CD4-positive, alpha-beta memory T cell (primary cell): ENCODE results near the gene CDRT4. TPM values are rescaled to one million over a fixed set of nuclear protein-coding genes. Genes with fewer than 3 reads are reported as not detected.

Experiments
- CTCF ChIA-PET: fragments of 350-600 bp; sonication (Branson Sonifier 250); formaldehyde crosslinking; loops from one replicate; lab custom pipeline; 2021; ENCODE audit warnings: inconsistent platforms; ENCODE audit not compliant: partially characterized antibody; lab: Charles Lee
- POLR2A ChIA-PET: fragments of 350-600 bp; sonication (Branson Sonifier 250); formaldehyde crosslinking; loops from one replicate; lab custom pipeline; 2021; ENCODE audit not compliant: partially characterized antibody; lab: Charles Lee
- DNase-seq, 5 donors: peaks; one replicate each; pipeline versions ENCODE4 v3.0.0 to v3.0.0-alpha.2; 2020 to 2022; ENCODE audit warnings: mixed read lengths in 1 of 5
- H3K27ac ChIP-seq: one replicate; pipeline ENCODE4 v1.7.0; 2013; ENCODE audit warnings: low read depth, low read length
- H3K27me3 ChIP-seq: 2 replicates; pipeline ENCODE4 v1.7.0; 2013; ENCODE audit warnings: mild to moderate bottlenecking, low read length, moderate library complexity; ENCODE audit not compliant: insufficient read depth
- H3K36me3 ChIP-seq: 2 replicates; pipeline ENCODE4 v1.7.0; 2013; ENCODE audit warnings: mild to moderate bottlenecking, low read length, moderate library complexity; ENCODE audit not compliant: insufficient read depth
- H3K4me1 ChIP-seq: 2 replicates; pipeline ENCODE4 v1.7.0; 2013; ENCODE audit warnings: mild to moderate bottlenecking, low read length, moderate library complexity; ENCODE audit not compliant: insufficient read depth
- H3K4me3 ChIP-seq, 2 donors: one replicate each; pipeline ENCODE4 v1.7.0; 2013; ENCODE audit warnings: low read length in 2 of 2, mild to moderate bottlenecking in 1 of 2
- H3K9me3 ChIP-seq, 2 donors: one replicate each; pipeline ENCODE4 v1.7.0; 2013; ENCODE audit warnings: low read length in 2 of 2, control low read depth in 1 of 2; ENCODE audit not compliant: control insufficient read depth in 1 of 2
- H3K27ac Mint-ChIP-seq, 7 donors: one replicate each; pipeline ENCODE4 v1.8.0; 2020 to 2021; ENCODE audit warnings: mixed read lengths in 7 of 7, mild to moderate bottlenecking in 6 of 7, inconsistent platforms in 3 of 7, moderate library complexity in 3 of 7
- H3K27me3 Mint-ChIP-seq, 2 donors: one replicate each; pipeline ENCODE4 v1.8.0; 2020 to 2021; ENCODE audit warnings: mixed read lengths in 2 of 2
- H3K36me3 Mint-ChIP-seq, 2 donors: one replicate each; pipeline ENCODE4 v1.8.0; 2020 to 2021; ENCODE audit warnings: mixed read lengths in 2 of 2, inconsistent platforms in 1 of 2, mild to moderate bottlenecking in 1 of 2
- H3K4me1 Mint-ChIP-seq, 4 donors: one replicate each; pipeline ENCODE4 v1.8.0; 2020 to 2021; ENCODE audit warnings: mixed read lengths in 4 of 4, mild to moderate bottlenecking in 1 of 4
- H3K4me3 Mint-ChIP-seq, 8 donors: one replicate each; pipeline ENCODE4 v1.8.0; 2020 to 2021; ENCODE audit warnings: mixed read lengths in 8 of 8, mild to moderate bottlenecking in 7 of 8, moderate library complexity in 6 of 8, inconsistent platforms in 3 of 8
- H3K9me3 Mint-ChIP-seq, 8 donors: one replicate each; pipeline ENCODE4 v1.8.0; 2020 to 2021; ENCODE audit warnings: mixed read lengths in 8 of 8, mild to moderate bottlenecking in 5 of 8, inconsistent platforms in 3 of 8, moderate library complexity in 1 of 8
- intact Hi-C: fragments of 100-400 bp; cut with micrococcal nuclease; formaldehyde crosslinking; loops from one replicate; pipeline ENCODE4 v1.15.1; 2023
- polyA plus RNA-seq, 2 donors: library from polyadenylated mRNA; unstranded; fragments of 300-500 nt; fragmentation: Illumina TruSeq; gene quantifications; one replicate each; pipeline ENCODE4 v1.2.3, GENCODE V29; 2021
- total RNA-seq, 2 experiments: library from RNA; stranded (reverse); gene quantifications; one replicate each; pipeline ENCODE4 v1.2.3, GENCODE V29; 2021

The CDRT4 gene
- total and polyA plus RNA-seq, 4 experiments from 2014 or later = 1.9 to 17.3 (median 5.8) TPM

GRCh38 chr17:15412606-15413005 lies 54.8 kb downstream of the CDRT4 start:
- DNase-seq = no peak
- no peaks in the 10 kb centered on the region for H3K9me3 ChIP-seq
- CTCF ChIA-PET = no interaction called here
- H3K4me1 ChIP-seq = no peaks in the 10 kb centered on the region
- no peaks in the 10 kb centered on the region for H3K9me3 Mint-ChIP-seq
- H3K4me3 ChIP-seq = no peak overlapping the region
- no peaks in the 10 kb centered on the region for H3K27me3 Mint-ChIP-seq
- peaks cover 0 to 2% (median under 1%) of the 10 kb centered on the region in 4 donors for H3K4me1 Mint-ChIP-seq
- POLR2A ChIA-PET = no interaction called here
- H3K27me3 ChIP-seq = no peaks in the 10 kb centered on the region
- no peak overlapping the region for H3K27ac Mint-ChIP-seq
- H3K27ac ChIP-seq = no peak overlapping the region
- no peak overlapping the region for H3K4me3 Mint-ChIP-seq
- no peaks in the 10 kb centered on the region for H3K36me3 Mint-ChIP-seq
- intact Hi-C loops = no loop called here
- H3K36me3 ChIP-seq = no peaks in the 10 kb centered on the region

- Histone ChIP-seq H3K36me3 (no peaks in the 10 kb centered on the region), H3K27me3 (no peaks in the 10 kb centered on the region), H3K27ac (no peak overlapping the region), H3K9me3 (no peaks in the 10 kb centered on the region), H3K4me1 (no peaks in the 10 kb centered on the region), H3K4me3 (no peak overlapping the region)
- Mint-ChIP-seq H3K4me3 (no peak overlapping the region), H3K27ac (no peak overlapping the region), H3K27me3 (peaks cover 2% of the 10 kb centered on the region in 2 donors), H3K36me3 (no peaks in the 10 kb centered on the region), H3K9me3 (no peaks in the 10 kb centered on the region), H3K4me1 (peaks cover 0 to 2% (median under 1%) of the 10 kb centered on the region in 4 donors)
- intact Hi-C loops = no loop called here
- ChIA-PET CTCF (no interaction called here), POLR2A (no interaction called here)
- DNase-seq = no peak
Observed at GRCh38 chr17:15411384-15412198, 55.8 kb downstream of the CDRT4 start.

- Mint-ChIP-seq H3K9me3 (no peaks in the 10 kb centered on the region), H3K27me3 (peaks cover 2% of the 10 kb centered on the region in 2 donors), H3K27ac (no peak overlapping the region), H3K4me1 (peaks cover 0 to 2% (median under 1%) of the 10 kb centered on the region in 4 donors), H3K4me3 (no peak overlapping the region), H3K36me3 (no peaks in the 10 kb centered on the region)
- no peak for DNase-seq
- Histone ChIP-seq H3K4me3 (no peak overlapping the region), H3K36me3 (no peaks in the 10 kb centered on the region), H3K9me3 (no peaks in the 10 kb centered on the region), H3K27me3 (no peaks in the 10 kb centered on the region), H3K4me1 (no peaks in the 10 kb centered on the region), H3K27ac (no peak overlapping the region)
- CTCF ChIA-PET = no interaction called here
- intact Hi-C loops = no loop called here
- POLR2A ChIA-PET = no interaction called here
Observed at GRCh38 chr17:15409721-15410250, 57.6 kb downstream of the CDRT4 start.

- no peak for DNase-seq
- intact Hi-C loops = no loop called here
- Histone ChIP-seq H3K36me3 (no peaks in the 10 kb centered on the region), H3K4me1 (no peaks in the 10 kb centered on the region), H3K27me3 (no peaks in the 10 kb centered on the region), H3K9me3 (no peaks in the 10 kb centered on the region), H3K4me3 (no peak overlapping the region), H3K27ac (no peak overlapping the region)
- H3K36me3 Mint-ChIP-seq = no peaks in the 10 kb centered on the region
- peaks cover 0 to 2% (median under 1%) of the 10 kb centered on the region in 4 donors for H3K4me1 Mint-ChIP-seq
- H3K4me3 Mint-ChIP-seq = no peak overlapping the region
- CTCF ChIA-PET = no interaction called here
- peaks cover 2 to 3% of the 10 kb centered on the region in 2 donors for H3K27me3 Mint-ChIP-seq
- POLR2A ChIA-PET = no interaction called here
- no peak overlapping the region for H3K27ac Mint-ChIP-seq
- H3K9me3 Mint-ChIP-seq = no peaks in the 10 kb centered on the region
Observed at GRCh38 chr17:15408803-15409202, 58.6 kb downstream of the CDRT4 start.

- Histone ChIP-seq H3K9me3 (no peaks in the 10 kb centered on the region), H3K4me3 (no peak overlapping the region), H3K4me1 (no peaks in the 10 kb centered on the region), H3K27ac (no peak overlapping the region), H3K36me3 (no peaks in the 10 kb centered on the region), H3K27me3 (no peaks in the 10 kb centered on the region)
- intact Hi-C loops = no loop called here
- Mint-ChIP-seq H3K9me3 (no peaks in the 10 kb centered on the region), H3K27ac (no peak overlapping the region), H3K36me3 (no peaks in the 10 kb centered on the region), H3K4me3 (no peak overlapping the region), H3K27me3 (peaks cover 5 to 9% of the 10 kb centered on the region in 2 donors), H3K4me1 (peaks cover 0 to 1% (median 0%) of the 10 kb centered on the region in 4 donors)
- ChIA-PET POLR2A (no interaction called here), CTCF (no interaction called here)
- no peak for DNase-seq
Observed at GRCh38 chr17:15406081-15406480, 61.3 kb downstream of the CDRT4 start.

- Histone ChIP-seq H3K4me1 (no peaks in the 10 kb centered on the region), H3K36me3 (no peaks in the 10 kb centered on the region), H3K27ac (no peak overlapping the region), H3K27me3 (no peaks in the 10 kb centered on the region), H3K9me3 (no peaks in the 10 kb centered on the region), H3K4me3 (no peak overlapping the region)
- ChIA-PET POLR2A (no interaction called here), CTCF (no interaction called here)
- intact Hi-C loops = no loop called here
- Mint-ChIP-seq H3K4me3 (no peak overlapping the region), H3K27me3 (peaks cover 5 to 9% of the 10 kb centered on the region in 2 donors), H3K27ac (no peak overlapping the region), H3K4me1 (no peaks in the 10 kb centered on the region), H3K9me3 (no peaks in the 10 kb centered on the region), H3K36me3 (no peaks in the 10 kb centered on the region)
- no peak for DNase-seq
Observed at GRCh38 chr17:15405058-15405415, 62.4 kb downstream of the CDRT4 start.

- H3K4me1 ChIP-seq = no peaks in the 10 kb centered on the region
- DNase-seq = no peak
- Mint-ChIP-seq H3K27ac (no peak overlapping the region), H3K27me3 (peaks cover 5 to 9% of the 10 kb centered on the region in 2 donors), H3K4me3 (no peak overlapping the region), H3K9me3 (no peaks in the 10 kb centered on the region), H3K36me3 (no peaks in the 10 kb centered on the region), H3K4me1 (no peaks in the 10 kb centered on the region)
- H3K9me3 ChIP-seq = no peaks in the 10 kb centered on the region
- intact Hi-C loops = no loop called here
- no peaks in the 10 kb centered on the region for H3K27me3 ChIP-seq
- H3K36me3 ChIP-seq = no peaks in the 10 kb centered on the region
- POLR2A ChIA-PET = no interaction called here
- CTCF ChIA-PET = no interaction called here
- H3K27ac ChIP-seq = no peak overlapping the region
- H3K4me3 ChIP-seq = no peak overlapping the region
Observed at GRCh38 chr17:15404106-15405057, 63.0 kb downstream of the CDRT4 start.
